Testis (tissue), 2 donors: ENCODE data around the gene PACRGL.

Experiments
- CTCF ChIP-seq, 3 experiments: fragments of 450-650 bp in 2 of 3; fragments of 200-600 bp in 1 of 3; sonication (generic) in 1 of 3; IDR thresholded peaks; one replicate each; pipeline ENCODE4 v1.5.1; 2016 to 2019; ENCODE audit warnings: antibody characterized with exemption in 3 of 3, mild to moderate bottlenecking in 2 of 3, moderate library complexity in 1 of 3
- POLR2A ChIP-seq: fragments of 450-650 bp; IDR thresholded peaks from one replicate; pipeline ENCODE4 v1.6.1; 2017; ENCODE audit warnings: antibody characterized with exemption, mild to moderate bottlenecking, moderate library complexity

GRCh38 chr4:20652226-20652885 is 47.9 kb upstream of the PACRGL start:
- TF ChIP-seq POLR2A (no peak), CTCF (IDR thresholded peaks at IDR 0.05) (no peak)
